Measurements from ENCODE around the gene SNTA1.

SNTA1 gene

DNA sequence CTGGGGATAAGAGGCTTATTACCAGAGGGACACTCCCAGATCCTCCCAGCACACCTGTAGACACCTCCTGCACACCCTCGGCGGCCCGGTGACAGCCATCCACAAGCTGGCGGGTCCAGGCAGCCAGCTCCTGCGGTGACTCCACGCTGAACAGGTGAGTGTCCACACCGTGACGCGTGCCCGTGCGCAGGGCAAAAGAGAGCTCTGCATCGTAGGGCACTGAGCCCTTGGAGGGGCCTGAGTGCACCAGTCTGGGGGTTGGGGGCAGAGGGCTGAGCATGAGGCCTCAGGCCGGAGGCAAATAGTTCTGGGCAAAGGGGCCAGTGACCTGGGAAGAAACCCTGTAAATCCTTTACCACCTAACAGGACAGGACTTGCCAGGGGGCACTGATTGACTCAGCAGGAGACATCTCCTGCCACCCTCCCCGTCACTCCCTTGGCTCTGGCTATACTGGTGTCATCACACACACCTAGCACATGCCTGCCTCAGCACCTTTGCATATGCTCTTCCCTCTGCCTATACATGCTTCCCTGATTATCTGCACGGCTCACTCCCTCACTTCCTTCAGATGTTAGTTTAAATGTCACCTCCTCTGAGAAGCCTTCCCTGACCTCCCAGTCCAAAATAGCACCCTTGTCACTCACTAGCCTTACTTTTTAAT, 33.4 kb downstream of the SNTA1 start:
- in situ Hi-C loops (cut with HindIII; ENCODE audit: low sequenced_read_pairs), result no loop called here
- H3K4me3 ChIP-seq (ENCODE audit: low read depth, low read length), result no peak overlapping the region
- TF ChIP-seq, protein P1, sequence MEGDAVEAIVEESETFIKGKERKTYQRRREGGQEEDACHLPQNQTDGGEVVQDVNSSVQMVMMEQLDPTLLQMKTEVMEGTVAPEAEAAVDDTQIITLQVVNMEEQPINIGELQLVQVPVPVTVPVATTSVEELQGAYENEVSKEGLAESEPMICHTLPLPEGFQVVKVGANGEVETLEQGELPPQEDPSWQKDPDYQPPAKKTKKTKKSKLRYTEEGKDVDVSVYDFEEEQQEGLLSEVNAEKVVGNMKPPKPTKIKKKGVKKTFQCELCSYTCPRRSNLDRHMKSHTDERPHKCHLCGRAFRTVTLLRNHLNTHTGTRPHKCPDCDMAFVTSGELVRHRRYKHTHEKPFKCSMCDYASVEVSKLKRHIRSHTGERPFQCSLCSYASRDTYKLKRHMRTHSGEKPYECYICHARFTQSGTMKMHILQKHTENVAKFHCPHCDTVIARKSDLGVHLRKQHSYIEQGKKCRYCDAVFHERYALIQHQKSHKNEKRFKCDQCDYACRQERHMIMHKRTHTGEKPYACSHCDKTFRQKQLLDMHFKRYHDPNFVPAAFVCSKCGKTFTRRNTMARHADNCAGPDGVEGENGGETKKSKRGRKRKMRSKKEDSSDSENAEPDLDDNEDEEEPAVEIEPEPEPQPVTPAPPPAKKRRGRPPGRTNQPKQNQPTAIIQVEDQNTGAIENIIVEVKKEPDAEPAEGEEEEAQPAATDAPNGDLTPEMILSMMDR (IDR thresholded peaks at IDR 0.05; ENCODE audit: low read depth, low read length), result no peak
- no peak for DNase-seq (ENCODE audit: low read depth, low spot score)

DNA sequence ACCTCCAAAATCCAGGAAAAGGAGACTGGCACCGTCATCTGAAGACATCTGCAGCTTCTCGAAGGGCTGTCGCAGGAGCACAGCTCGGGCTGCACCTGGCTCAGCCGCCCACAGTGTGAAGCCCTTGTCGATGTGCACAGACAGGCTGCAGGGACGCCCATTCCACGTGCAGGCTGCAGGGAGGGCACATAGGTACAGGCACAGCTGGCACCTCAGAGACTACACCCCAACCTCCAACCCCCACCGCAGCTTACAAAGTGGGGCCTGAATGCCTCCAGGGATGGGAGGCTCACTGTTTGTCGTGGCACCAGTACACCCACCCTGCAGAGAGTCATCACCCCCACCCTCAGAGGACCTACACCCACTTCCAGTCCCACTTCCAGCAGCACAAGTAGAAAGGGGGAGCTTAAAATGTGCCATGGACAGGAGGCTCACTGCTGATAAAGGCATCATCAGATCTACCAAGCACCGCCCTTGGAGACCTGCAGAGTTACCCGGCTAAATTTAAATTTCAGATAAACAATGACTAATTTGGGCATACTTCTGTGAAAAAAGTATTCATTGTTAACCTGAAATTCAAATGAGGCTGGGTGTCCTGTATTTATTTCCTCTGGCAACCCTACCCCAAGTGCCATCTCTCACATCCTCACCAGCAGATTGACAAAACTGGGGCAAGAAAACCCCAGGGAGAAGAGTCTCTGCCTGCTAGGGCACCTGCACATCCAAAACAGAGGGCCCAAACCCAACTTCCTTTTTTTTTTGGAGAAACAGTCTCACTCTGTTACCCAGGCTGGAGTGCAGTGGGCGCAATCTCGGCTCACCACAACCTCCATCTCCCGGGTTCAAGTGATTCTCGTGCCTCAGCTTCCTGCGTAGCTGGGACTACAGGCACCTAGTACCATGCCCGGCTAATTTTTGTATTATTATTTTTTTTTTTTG, 34.6 kb downstream of the SNTA1 start:
- no peak overlapping the region for H3K4me3 ChIP-seq (ENCODE audit: low read depth, low read length)
- in situ Hi-C loops (cut with HindIII; ENCODE audit: low sequenced_read_pairs), result no loop called here

DNA sequence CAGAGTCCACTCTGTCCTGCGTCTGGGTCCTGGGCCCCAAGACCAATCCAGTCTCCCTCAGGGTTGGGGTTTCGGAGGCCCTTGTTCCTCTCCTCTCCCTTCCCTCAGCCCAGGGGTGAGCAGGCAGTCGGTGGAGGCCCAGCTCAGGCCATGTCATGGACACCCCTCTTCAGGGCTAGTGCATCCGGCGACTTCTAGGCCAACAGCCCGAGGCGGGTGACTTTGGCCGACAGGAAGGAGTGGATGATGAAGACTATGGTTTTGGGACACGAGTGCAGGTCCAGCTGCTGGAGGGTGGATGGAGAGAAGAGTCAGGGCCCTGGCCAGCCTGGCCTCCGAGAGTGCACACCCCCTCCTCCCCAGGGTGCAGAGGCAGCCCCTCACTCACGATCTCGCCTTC, 35.2 kb downstream of the SNTA1 start:
- no peak overlapping the region for H3K4me3 ChIP-seq (ENCODE audit: low read depth, low read length)
- DNase-seq (ENCODE audit: low read depth, low spot score), result no peak
- in situ Hi-C loops (cut with HindIII; ENCODE audit: low sequenced_read_pairs), result no loop called here
- TF ChIP-seq, protein P1 (IDR thresholded peaks at IDR 0.05; ENCODE audit: low read depth, low read length), result no peak

More for the DNA sequence above, 34.6 kb downstream of the SNTA1 start:
- TF ChIP-seq, protein P1 (IDR thresholded peaks at IDR 0.05; ENCODE audit: low read depth, low read length), result no peak
- DNase-seq (ENCODE audit: low read depth, low spot score), result no peak

DNA sequence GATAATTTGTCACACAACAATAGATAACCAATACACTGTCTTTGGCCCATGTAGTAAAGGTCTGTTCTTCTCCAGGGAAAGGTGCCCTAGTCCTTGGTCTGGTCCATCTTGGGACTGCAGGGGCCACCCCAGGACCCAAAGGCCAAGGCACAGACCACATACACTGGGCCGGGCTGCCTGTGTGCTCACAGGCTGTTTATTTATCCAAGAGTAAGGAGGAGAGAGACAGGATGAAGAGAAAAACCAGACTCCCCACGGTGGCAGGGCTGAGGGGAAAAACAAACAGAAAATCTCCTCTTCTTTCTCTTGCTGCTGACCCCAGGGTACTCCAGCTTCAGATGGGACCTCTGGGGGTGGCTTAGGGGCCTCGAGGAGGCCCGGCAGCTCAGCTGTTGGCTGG, 35.8 kb downstream of the SNTA1 start:
- in situ Hi-C loops (cut with HindIII; ENCODE audit: low sequenced_read_pairs), result no loop called here
- H3K4me3 ChIP-seq (ENCODE audit: low read depth, low read length), result no peak overlapping the region
- no peak for DNase-seq (ENCODE audit: low read depth, low spot score)
- TF ChIP-seq, protein P1 (IDR thresholded peaks at IDR 0.05; ENCODE audit: low read depth, low read length), result no peak

DNA sequence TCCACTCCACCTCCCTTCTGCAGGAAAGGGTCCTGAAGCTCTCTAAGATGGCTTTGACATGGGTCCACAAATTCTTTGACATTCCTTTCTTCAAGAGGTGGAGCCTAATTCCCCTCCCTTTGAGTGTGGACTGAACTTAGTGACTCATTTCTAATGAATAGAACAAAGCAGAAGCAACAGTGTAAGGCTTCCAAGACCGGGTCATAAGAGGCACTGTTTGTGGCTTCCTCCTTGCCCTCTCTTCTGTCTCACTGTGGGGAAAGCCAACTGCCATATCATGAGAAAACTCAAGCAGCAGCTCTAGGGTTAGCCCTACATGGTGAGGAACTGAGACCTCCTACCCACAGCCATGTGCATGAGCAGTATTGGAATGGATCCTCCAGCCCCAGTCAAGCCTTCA, 36.3 kb downstream of the SNTA1 start:
- in situ Hi-C loops (cut with HindIII; ENCODE audit: low sequenced_read_pairs), result no loop called here
- TF ChIP-seq, protein P1 (IDR thresholded peaks at IDR 0.05; ENCODE audit: low read depth, low read length), result no peak
- no peak overlapping the region for H3K4me3 ChIP-seq (ENCODE audit: low read depth, low read length)
- DNase-seq (ENCODE audit: low read depth, low spot score), result peak; percentile 42

DNA sequence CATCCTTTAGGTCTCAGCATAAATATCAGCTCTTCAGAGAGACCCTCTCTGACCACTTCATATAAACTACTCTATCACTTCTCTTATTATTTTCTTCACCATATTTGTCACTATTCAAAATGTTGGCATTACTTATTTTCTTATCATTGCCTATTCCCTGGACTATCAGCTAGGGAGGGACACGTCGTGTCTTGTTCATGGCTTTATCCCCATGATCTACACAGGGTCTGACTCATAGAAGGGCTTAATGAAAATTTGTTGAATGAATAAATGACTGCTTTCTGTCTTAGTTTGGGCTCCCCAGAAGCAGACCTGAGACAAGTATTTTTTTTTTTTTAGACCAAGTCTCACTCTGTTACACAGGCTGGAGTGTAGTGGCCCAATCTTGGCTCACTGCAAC, 39.3 kb downstream of the SNTA1 start:
- DNase-seq (ENCODE audit: low read depth, low spot score), result no peak
- no peak overlapping the region for H3K4me3 ChIP-seq (ENCODE audit: low read depth, low read length)
- in situ Hi-C loops (cut with HindIII; ENCODE audit: low sequenced_read_pairs), result no loop called here
- TF ChIP-seq, protein P1 (IDR thresholded peaks at IDR 0.05; ENCODE audit: low read depth, low read length), result no peak

All from astrocyte of the spinal cord (primary cell).